ENCODE results near the gene DPY19L1.
A peak's percentile ranks its signal among the peaks of the same experiment; 100 is the strongest.

DPY19L1 gene

GRCh38 chr7:35035511-35035961 lies 1.7 kb downstream of the DPY19L1 start:
- Histone ChIP-seq H3K36me3 (ENCODE audit: control insufficient read depth in 5 of 5, insufficient read depth in 5 of 5, low read length in 5 of 5) (no peaks in the 10 kb centered on the region), H3K9ac (ENCODE audit: low read length in 5 of 5) (peak overlapping the region in 1 of 5 donors; percentile 72), H3K9me3 (ENCODE audit: control insufficient read depth in 5 of 5, low read length in 5 of 5) (no peaks in the 10 kb centered on the region), H3K4me3 (ENCODE audit: low read depth in 1 of 5, low read length in 5 of 5) (peak overlapping the region in 1 of 5 donors; percentile 78), H3K4me1 (ENCODE audit: control insufficient read depth in 5 of 5, insufficient read depth in 5 of 5, low read length in 5 of 5) (peaks cover 3 to 24% (median 18%) of the 10 kb centered on the region in 5 donors), H3K27ac (ENCODE audit: low read depth, low read length) (peak overlapping the region; percentile 61), H3K27me3 (ENCODE audit: control insufficient read depth in 5 of 5, insufficient read depth in 4 of 5, low read length in 5 of 5) (no peaks in the 10 kb centered on the region)

DNA sequence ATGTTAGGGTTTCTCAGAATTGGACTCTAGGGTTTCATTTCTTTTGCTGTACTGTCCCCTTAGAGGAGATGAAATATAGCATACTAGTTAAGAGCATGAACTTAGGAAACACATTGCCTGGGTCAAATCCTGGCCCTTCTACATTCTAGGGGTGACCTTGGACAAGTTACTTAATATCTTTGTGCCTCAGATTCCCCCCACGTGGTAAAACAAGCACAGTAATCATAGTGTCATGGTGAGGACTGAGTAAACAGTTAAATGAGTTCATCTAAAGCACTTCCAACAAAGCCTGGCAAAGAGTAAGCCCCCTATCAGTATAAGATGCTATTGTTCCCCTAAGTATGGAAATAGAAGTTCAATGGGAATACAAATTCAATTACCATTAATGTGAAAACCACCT lies 5.1 kb downstream of the DPY19L1 start:
- Histone ChIP-seq H3K4me3 (ENCODE audit: low read depth in 1 of 5, low read length in 5 of 5) (no peak overlapping the region), H3K4me1 (ENCODE audit: control insufficient read depth in 5 of 5, insufficient read depth in 5 of 5, low read length in 5 of 5) (peaks cover 3 to 17% (median 12%) of the 10 kb centered on the region in 5 donors), H3K9ac (ENCODE audit: low read length in 5 of 5) (no peak overlapping the region), H3K27ac (ENCODE audit: low read depth, low read length) (no peak overlapping the region), H3K36me3 (ENCODE audit: control insufficient read depth in 5 of 5, insufficient read depth in 5 of 5, low read length in 5 of 5) (no peaks in the 10 kb centered on the region), H3K27me3 (ENCODE audit: control insufficient read depth in 5 of 5, insufficient read depth in 4 of 5, low read length in 5 of 5) (no peaks in the 10 kb centered on the region), H3K9me3 (ENCODE audit: control insufficient read depth in 5 of 5, low read length in 5 of 5) (no peaks in the 10 kb centered on the region)

DNA sequence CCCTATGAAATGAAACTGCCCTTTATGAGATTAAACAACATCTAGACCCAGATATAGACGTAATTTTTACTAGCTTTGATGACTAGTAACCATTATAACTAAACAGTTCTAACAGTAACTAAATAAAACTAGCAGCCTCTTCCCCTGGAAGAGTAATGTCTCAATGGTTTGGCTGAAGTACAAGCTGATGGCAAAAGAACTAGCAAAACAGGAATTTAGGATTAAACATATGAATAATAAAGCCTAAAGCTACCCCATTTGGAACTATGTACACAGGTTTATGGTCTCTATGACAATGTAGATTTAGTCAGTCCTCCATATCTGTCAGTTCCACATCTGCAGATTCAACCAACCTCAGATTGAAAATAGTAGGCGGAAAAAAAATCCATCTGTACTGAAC lies 6.4 kb downstream of the DPY19L1 start:
- H3K4me1 ChIP-seq (ENCODE audit: control insufficient read depth in 5 of 5, insufficient read depth in 5 of 5, low read length in 5 of 5), result peaks cover 0 to 8% (median 5%) of the 10 kb centered on the region in 5 donors
- no peaks in the 10 kb centered on the region for H3K9me3 ChIP-seq (ENCODE audit: control insufficient read depth in 5 of 5, low read length in 5 of 5)
- H3K27ac ChIP-seq (ENCODE audit: low read depth, low read length), result no peak overlapping the region
- no peaks in the 10 kb centered on the region for H3K27me3 ChIP-seq (ENCODE audit: control insufficient read depth in 5 of 5, insufficient read depth in 4 of 5, low read length in 5 of 5)
- H3K9ac ChIP-seq (ENCODE audit: low read length in 5 of 5), result no peak overlapping the region
- no peak overlapping the region for H3K4me3 ChIP-seq (ENCODE audit: low read depth in 1 of 5, low read length in 5 of 5)
- H3K36me3 ChIP-seq (ENCODE audit: control insufficient read depth in 5 of 5, insufficient read depth in 5 of 5, low read length in 5 of 5), result no peaks in the 10 kb centered on the region

DNA sequence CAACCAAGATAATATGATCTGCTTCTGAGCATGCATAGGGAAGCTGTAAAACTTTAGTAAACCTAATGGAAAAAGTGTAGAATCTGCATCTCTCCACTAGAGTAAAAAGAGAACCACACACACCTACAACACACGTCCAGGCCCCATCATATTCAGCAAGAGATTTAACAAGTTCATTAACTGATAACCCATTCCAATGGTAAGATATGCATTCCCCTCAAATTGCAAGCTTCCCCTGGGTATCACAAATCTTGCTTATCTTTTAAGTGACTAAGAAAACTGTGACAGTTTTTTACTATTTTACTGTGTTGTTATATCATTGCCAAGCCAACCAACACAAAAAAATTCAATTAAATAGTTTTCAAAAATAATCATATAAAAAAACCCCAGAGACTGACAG lies 8.0 kb downstream of the DPY19L1 start:
- no peaks in the 10 kb centered on the region for H3K27me3 ChIP-seq (ENCODE audit: control insufficient read depth in 5 of 5, insufficient read depth in 4 of 5, low read length in 5 of 5)
- H3K4me3 ChIP-seq (ENCODE audit: low read depth in 1 of 5, low read length in 5 of 5), result no peak overlapping the region
- H3K9me3 ChIP-seq (ENCODE audit: control insufficient read depth in 5 of 5, low read length in 5 of 5), result no peaks in the 10 kb centered on the region
- H3K4me1 ChIP-seq (ENCODE audit: control insufficient read depth in 5 of 5, insufficient read depth in 5 of 5, low read length in 5 of 5), result no peaks in the 10 kb centered on the region
- H3K9ac ChIP-seq (ENCODE audit: low read length in 5 of 5), result no peak overlapping the region
- no peak overlapping the region for H3K27ac ChIP-seq (ENCODE audit: low read depth, low read length)
- no peaks in the 10 kb centered on the region for H3K36me3 ChIP-seq (ENCODE audit: control insufficient read depth in 5 of 5, insufficient read depth in 5 of 5, low read length in 5 of 5)

DNA sequence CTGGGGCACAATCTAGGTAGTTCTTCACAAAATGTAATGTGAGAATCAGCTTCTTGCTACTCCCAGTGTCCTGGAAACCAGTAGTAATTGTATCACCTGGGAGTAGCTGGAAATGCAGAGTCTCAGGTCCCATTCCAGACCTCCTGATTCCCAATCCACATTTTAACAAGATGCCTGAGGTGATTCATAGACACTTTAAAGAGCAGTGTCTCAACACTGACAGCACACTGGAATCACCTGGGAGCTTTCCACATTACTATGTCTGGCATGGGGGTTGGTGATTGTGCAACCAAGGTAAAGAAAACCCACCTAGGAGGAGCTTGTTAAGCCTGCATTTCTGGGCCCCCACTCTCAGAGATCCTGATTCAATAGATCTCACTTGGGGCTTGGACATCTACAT lies 11.1 kb downstream of the DPY19L1 start:
- no peaks in the 10 kb centered on the region for H3K36me3 ChIP-seq (ENCODE audit: control insufficient read depth in 5 of 5, insufficient read depth in 5 of 5, low read length in 5 of 5)
- H3K27ac ChIP-seq (ENCODE audit: low read depth, low read length), result no peak overlapping the region
- H3K9me3 ChIP-seq (ENCODE audit: control insufficient read depth in 5 of 5, low read length in 5 of 5), result no peaks in the 10 kb centered on the region
- H3K27me3 ChIP-seq (ENCODE audit: control insufficient read depth in 5 of 5, insufficient read depth in 4 of 5, low read length in 5 of 5), result no peaks in the 10 kb centered on the region
- H3K4me3 ChIP-seq (ENCODE audit: low read depth in 1 of 5, low read length in 5 of 5), result no peak overlapping the region
- H3K9ac ChIP-seq (ENCODE audit: low read length in 5 of 5), result no peak overlapping the region
- no peaks in the 10 kb centered on the region for H3K4me1 ChIP-seq (ENCODE audit: control insufficient read depth in 5 of 5, insufficient read depth in 5 of 5, low read length in 5 of 5)

- Histone ChIP-seq H3K9ac (ENCODE audit: low read length in 5 of 5) (no peak overlapping the region), H3K27ac (ENCODE audit: low read depth, low read length) (no peak overlapping the region), H3K27me3 (ENCODE audit: control insufficient read depth in 5 of 5, insufficient read depth in 4 of 5, low read length in 5 of 5) (no peaks in the 10 kb centered on the region), H3K36me3 (ENCODE audit: control insufficient read depth in 5 of 5, insufficient read depth in 5 of 5, low read length in 5 of 5) (no peaks in the 10 kb centered on the region), H3K4me3 (ENCODE audit: low read depth in 1 of 5, low read length in 5 of 5) (no peak overlapping the region), H3K4me1 (ENCODE audit: control insufficient read depth in 5 of 5, insufficient read depth in 5 of 5, low read length in 5 of 5) (no peaks in the 10 kb centered on the region), H3K9me3 (ENCODE audit: control insufficient read depth in 5 of 5, low read length in 5 of 5) (no peaks in the 10 kb centered on the region)
These were observed 11.9 kb downstream of the DPY19L1 start for GRCh38 chr7:35025369-35025870.

DNA sequence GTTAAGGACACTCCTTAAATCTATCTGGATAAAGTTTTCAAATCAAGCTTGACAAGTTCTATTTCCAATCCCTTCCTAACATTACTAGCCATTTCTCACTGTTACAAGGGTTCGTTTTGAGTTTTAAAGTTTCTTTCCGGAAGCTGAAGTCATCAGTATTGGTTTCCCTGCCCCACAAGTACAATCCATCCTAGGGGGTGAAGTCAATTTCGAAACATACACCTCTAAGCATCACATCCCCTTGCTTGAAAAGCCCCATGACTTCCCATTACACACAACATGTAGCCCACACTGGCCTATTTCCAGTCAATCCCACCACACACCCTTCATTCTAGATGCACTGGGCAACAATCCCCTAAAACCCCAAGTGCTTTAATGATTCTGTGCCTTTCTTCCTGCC lies 13.0 kb downstream of the DPY19L1 start:
- no peaks in the 10 kb centered on the region for H3K4me1 ChIP-seq (ENCODE audit: control insufficient read depth in 5 of 5, insufficient read depth in 5 of 5, low read length in 5 of 5)
- H3K9me3 ChIP-seq (ENCODE audit: control insufficient read depth in 5 of 5, low read length in 5 of 5), result no peaks in the 10 kb centered on the region
- no peak overlapping the region for H3K4me3 ChIP-seq (ENCODE audit: low read depth in 1 of 5, low read length in 5 of 5)
- H3K36me3 ChIP-seq (ENCODE audit: control insufficient read depth in 5 of 5, insufficient read depth in 5 of 5, low read length in 5 of 5), result no peaks in the 10 kb centered on the region
- no peak overlapping the region for H3K27ac ChIP-seq (ENCODE audit: low read depth, low read length)
- H3K27me3 ChIP-seq (ENCODE audit: control insufficient read depth in 5 of 5, insufficient read depth in 4 of 5, low read length in 5 of 5), result no peaks in the 10 kb centered on the region
- H3K9ac ChIP-seq (ENCODE audit: low read length in 5 of 5), result no peak overlapping the region

- no peak overlapping the region for H3K27ac ChIP-seq (ENCODE audit: low read depth, low read length)
- no peaks in the 10 kb centered on the region for H3K4me1 ChIP-seq (ENCODE audit: control insufficient read depth in 5 of 5, insufficient read depth in 5 of 5, low read length in 5 of 5)
- H3K27me3 ChIP-seq (ENCODE audit: control insufficient read depth in 5 of 5, insufficient read depth in 4 of 5, low read length in 5 of 5), result no peaks in the 10 kb centered on the region
- no peaks in the 10 kb centered on the region for H3K36me3 ChIP-seq (ENCODE audit: control insufficient read depth in 5 of 5, insufficient read depth in 5 of 5, low read length in 5 of 5)
- H3K9ac ChIP-seq (ENCODE audit: low read length in 5 of 5), result no peak overlapping the region
- H3K4me3 ChIP-seq (ENCODE audit: low read depth in 1 of 5, low read length in 5 of 5), result no peak overlapping the region
- H3K9me3 ChIP-seq (ENCODE audit: control insufficient read depth in 5 of 5, low read length in 5 of 5), result no peaks in the 10 kb centered on the region
These were observed 14.6 kb downstream of the DPY19L1 start for GRCh38 chr7:35022725-35023124.

GRCh38 chr7:35021445-35021844 lies 15.8 kb downstream of the DPY19L1 start:
- Histone ChIP-seq H3K9me3 (ENCODE audit: control insufficient read depth in 5 of 5, low read length in 5 of 5) (no peaks in the 10 kb centered on the region), H3K4me1 (ENCODE audit: control insufficient read depth in 5 of 5, insufficient read depth in 5 of 5, low read length in 5 of 5) (no peaks in the 10 kb centered on the region), H3K36me3 (ENCODE audit: control insufficient read depth in 5 of 5, insufficient read depth in 5 of 5, low read length in 5 of 5) (peaks cover under 1 to 5% (median 3%) of the 10 kb centered on the region in 5 donors), H3K27me3 (ENCODE audit: control insufficient read depth in 5 of 5, insufficient read depth in 4 of 5, low read length in 5 of 5) (no peaks in the 10 kb centered on the region), H3K4me3 (ENCODE audit: low read depth in 1 of 5, low read length in 5 of 5) (no peak overlapping the region), H3K9ac (ENCODE audit: low read length in 5 of 5) (no peak overlapping the region), H3K27ac (ENCODE audit: low read depth, low read length) (no peak overlapping the region)

GRCh38 chr7:35019801-35020200 lies 17.5 kb downstream of the DPY19L1 start:
- Histone ChIP-seq H3K27ac (ENCODE audit: low read depth, low read length) (no peak overlapping the region), H3K4me1 (ENCODE audit: control insufficient read depth in 5 of 5, insufficient read depth in 5 of 5, low read length in 5 of 5) (no peaks in the 10 kb centered on the region), H3K27me3 (ENCODE audit: control insufficient read depth in 5 of 5, insufficient read depth in 4 of 5, low read length in 5 of 5) (no peaks in the 10 kb centered on the region), H3K4me3 (ENCODE audit: low read depth in 1 of 5, low read length in 5 of 5) (no peak overlapping the region), H3K9ac (ENCODE audit: low read length in 5 of 5) (no peak overlapping the region), H3K9me3 (ENCODE audit: control insufficient read depth in 5 of 5, low read length in 5 of 5) (no peaks in the 10 kb centered on the region), H3K36me3 (ENCODE audit: control insufficient read depth in 5 of 5, insufficient read depth in 5 of 5, low read length in 5 of 5) (peaks cover 6 to 11% (median 7%) of the 10 kb centered on the region in 5 donors)
